ENCODE data around the gene COMMD3.

Gene COMMD3

GRCh38 chr10:22325272-22326144, 9.3 kb downstream of the COMMD3 start:
- peaks cover 6% of the 10 kb centered on the region for H3K9me3 Mint-ChIP-seq
- peaks cover 13% of the 10 kb centered on the region for H3K36me3 Mint-ChIP-seq
- peaks cover 40% of the 10 kb centered on the region for H3K27me3 Mint-ChIP-seq
- peak overlapping the region; percentile 68 for H3K27ac Mint-ChIP-seq
- H3K4me1 Mint-ChIP-seq, result peaks cover 38% of the 10 kb centered on the region
- H3K4me3 Mint-ChIP-seq, result peak overlapping the region; percentile 93

- Mint-ChIP-seq H3K36me3 (peaks cover 13% of the 10 kb centered on the region), H3K4me1 (peaks cover 38% of the 10 kb centered on the region), H3K4me3 (peak overlapping the region; percentile 68), H3K9me3 (peaks cover 6% of the 10 kb centered on the region), H3K27me3 (peaks cover 40% of the 10 kb centered on the region), H3K27ac (peak overlapping the region; percentile 10)
These were observed 10.0 kb downstream of the COMMD3 start for GRCh38 chr10:22326145-22326702.

- H3K27me3 Mint-ChIP-seq, result peaks cover 38% of the 10 kb centered on the region
- peaks cover 10% of the 10 kb centered on the region for H3K9me3 Mint-ChIP-seq
- H3K4me1 Mint-ChIP-seq, result peaks cover 40% of the 10 kb centered on the region
- no peak overlapping the region for H3K27ac Mint-ChIP-seq
- peaks cover 17% of the 10 kb centered on the region for H3K36me3 Mint-ChIP-seq
- H3K4me3 Mint-ChIP-seq, result no peak overlapping the region
These were observed 13.0 kb downstream of the COMMD3 start for GRCh38 chr10:22329150-22329549.

GRCh38 chr10:22332116-22332692, 16.0 kb downstream of the COMMD3 start:
- peaks cover 27% of the 10 kb centered on the region for H3K4me1 Mint-ChIP-seq
- peaks cover 15% of the 10 kb centered on the region for H3K36me3 Mint-ChIP-seq
- H3K27me3 Mint-ChIP-seq, result peaks cover 29% of the 10 kb centered on the region
- peaks cover 10% of the 10 kb centered on the region for H3K9me3 Mint-ChIP-seq
- no peak overlapping the region for H3K27ac Mint-ChIP-seq
- no peak overlapping the region for H3K4me3 Mint-ChIP-seq

- peaks cover 30% of the 10 kb centered on the region for H3K4me1 Mint-ChIP-seq
- peaks cover 10% of the 10 kb centered on the region for H3K9me3 Mint-ChIP-seq
- peak overlapping the region; percentile 73 for H3K4me3 Mint-ChIP-seq
- H3K36me3 Mint-ChIP-seq, result peaks cover 14% of the 10 kb centered on the region
- peak overlapping the region; percentile 66 for H3K27ac Mint-ChIP-seq
- H3K27me3 Mint-ChIP-seq, result peaks cover 32% of the 10 kb centered on the region
These were observed 17.2 kb downstream of the COMMD3 start for GRCh38 chr10:22333167-22333974.

GRCh38 chr10:22333975-22334282, 17.7 kb downstream of the COMMD3 start:
- peak overlapping the region; percentile 73 for H3K4me3 Mint-ChIP-seq
- peak overlapping the region; percentile 66 for H3K27ac Mint-ChIP-seq
- peaks cover 10% of the 10 kb centered on the region for H3K9me3 Mint-ChIP-seq
- H3K27me3 Mint-ChIP-seq, result peaks cover 37% of the 10 kb centered on the region
- peaks cover 14% of the 10 kb centered on the region for H3K36me3 Mint-ChIP-seq
- H3K4me1 Mint-ChIP-seq, result peaks cover 30% of the 10 kb centered on the region

GRCh38 chr10:22334414-22335172, 18.4 kb downstream of the COMMD3 start:
- Mint-ChIP-seq H3K9me3 (peaks cover 6% of the 10 kb centered on the region), H3K4me1 (peaks cover 30% of the 10 kb centered on the region), H3K27me3 (peaks cover 37% of the 10 kb centered on the region), H3K36me3 (peaks cover 9% of the 10 kb centered on the region), H3K27ac (peak overlapping the region; percentile 83), H3K4me3 (peak overlapping the region; percentile 82)

GRCh38 chr10:22335173-22335933, 19.2 kb downstream of the COMMD3 start:
- Mint-ChIP-seq H3K9me3 (peaks cover 4% of the 10 kb centered on the region), H3K36me3 (peaks cover 6% of the 10 kb centered on the region), H3K4me1 (peaks cover 36% of the 10 kb centered on the region), H3K27ac (peak overlapping the region; percentile 83), H3K4me3 (peak overlapping the region; percentile 82), H3K27me3 (peaks cover 42% of the 10 kb centered on the region)

- Mint-ChIP-seq H3K4me3 (peak overlapping the region; percentile 15), H3K9me3 (peaks cover 9% of the 10 kb centered on the region), H3K27ac (peak overlapping the region; percentile 12), H3K36me3 (peaks cover 5% of the 10 kb centered on the region), H3K4me1 (peaks cover 23% of the 10 kb centered on the region), H3K27me3 (peaks cover 52% of the 10 kb centered on the region)
These were observed 22.2 kb downstream of the COMMD3 start for GRCh38 chr10:22338185-22338900.

GRCh38 chr10:22338931-22339330, 22.7 kb downstream of the COMMD3 start:
- Mint-ChIP-seq H3K36me3 (peaks cover 2% of the 10 kb centered on the region), H3K9me3 (peaks cover 5% of the 10 kb centered on the region), H3K27ac (peak overlapping the region; percentile 12), H3K27me3 (peaks cover 53% of the 10 kb centered on the region), H3K4me1 (peaks cover 18% of the 10 kb centered on the region), H3K4me3 (peak overlapping the region; percentile 15)

- H3K9me3 Mint-ChIP-seq, result peaks cover 5% of the 10 kb centered on the region
- peaks cover 62% of the 10 kb centered on the region for H3K27me3 Mint-ChIP-seq
- H3K36me3 Mint-ChIP-seq, result peaks cover 2% of the 10 kb centered on the region
- H3K4me3 Mint-ChIP-seq, result peak overlapping the region; percentile 85
- peaks cover 18% of the 10 kb centered on the region for H3K4me1 Mint-ChIP-seq
- H3K27ac Mint-ChIP-seq, result peak overlapping the region; percentile 85
These were observed 23.7 kb downstream of the COMMD3 start for GRCh38 chr10:22339761-22340328.

GRCh38 chr10:22340329-22341189, 24.4 kb downstream of the COMMD3 start:
- Mint-ChIP-seq H3K4me1 (peaks cover 14% of the 10 kb centered on the region), H3K27ac (peak overlapping the region; percentile 85), H3K4me3 (peak overlapping the region; percentile 85), H3K36me3 (peaks cover 2% of the 10 kb centered on the region), H3K27me3 (peaks cover 60% of the 10 kb centered on the region), H3K9me3 (peaks cover 5% of the 10 kb centered on the region)

Data from activated naive CD4-positive, alpha-beta T cell treated with anti-CD3 and anti-CD28 coated beads, Interleukin-2, amount 50 U/mL, for 24 hours (primary cell).